HCT116 (cell line): ENCODE results near the gene HIVEP3. TPM values are rescaled to one million over a fixed set of nuclear protein-coding genes. Genes with fewer than 3 reads are reported as not detected.

Experiments
- ATAC-seq: fragments of 200-7000 bp; cut with Tn5 transposase; 2 replicates; pipeline ENCODE4 v1.9.1; 2020; ENCODE audit warnings: mild to moderate bottlenecking, moderate library complexity
- BruUV-seq: library from RNA; stranded (reverse); fragments of 400-500 nt; replicated peaks from 2 replicates; lab custom pipeline; 2021; lab: Mats Ljungman, UMichigan
- CTCF ChIA-PET: fragments of 300-600 bp; sonication (Branson Sonifier 250); formaldehyde crosslinking; loops from one replicate; lab custom pipeline; 2021; ENCODE audit warnings: antibody characterized with exemption; lab: Charles Lee
- POLR2A ChIA-PET: fragments of 300-600, 350-600 bp; sonication (Branson Sonifier 250); formaldehyde crosslinking; loops from one replicate; lab custom pipeline; 2021; ENCODE audit warnings: antibody characterized with exemption; lab: Charles Lee
- RAD21 ChIA-PET, 2 experiments: fragments of 300-600 bp; sonication (Branson Sonifier 250); formaldehyde crosslinking; loops; one replicate each; lab custom pipeline; 2023; ENCODE audit warnings: low total read pairs in 2 of 2; ENCODE audit not compliant: uncharacterized antibody in 2 of 2, unreplicated experiment in 2 of 2, low non-redundant PET in 1 of 2; lab: Charles Lee
- DNase-seq: peaks from one replicate; pipeline ENCODE4 v3.0.0-alpha.2; 2010; ENCODE audit warnings: low read depth, low spot score
- H2AFZ ChIP-seq: fragments of 200-600 bp; shearing (Covaris generic), sonication (generic); 2 replicates; pipeline ENCODE4 v1.6.1; 2017; ENCODE audit warnings: low read depth, mixed run types, mixed read lengths, antibody characterized with exemption, low read length; ENCODE audit not compliant: poor library complexity, severe bottlenecking
- H3K27ac ChIP-seq: 2 replicates; pipeline ENCODE4 v1.5.1; 2012; ENCODE audit warnings: low read depth, low read length
- H3K27me3 ChIP-seq: fragments of 200-600 bp; sonication (generic); 2 replicates; pipeline ENCODE4 v1.6.1; 2016; ENCODE audit warnings: mixed run types, low read length, mixed read lengths; ENCODE audit not compliant: insufficient read depth
- H3K36me3 ChIP-seq, 2 experiments: fragments of 200-500 bp in 1 of 2; fragments of 200-600 bp in 1 of 2; sonication (Bioruptor generic) in 1 of 2; sonication (generic) in 1 of 2; 2 replicates each; pipeline versions ENCODE4 v1.5.1 to v1.6.1; 2014 to 2016; ENCODE audit warnings: low read length in 2 of 2, inconsistent platforms in 1 of 2, mixed read lengths in 1 of 2, mixed run types in 1 of 2; ENCODE audit not compliant: insufficient read depth in 2 of 2, control insufficient read depth in 1 of 2
- H3K4me1 ChIP-seq, 2 experiments: fragments of 200-600 bp in 1 of 2; sonication (generic) in 1 of 2; 2 replicates each; pipeline versions ENCODE4 v1.5.1 to v1.6.1; 2012 to 2017; ENCODE audit warnings: low read length in 2 of 2, inconsistent platforms in 1 of 2, mild to moderate bottlenecking in 1 of 2, mixed read lengths in 1 of 2, mixed run types in 1 of 2, moderate library complexity in 1 of 2; ENCODE audit not compliant: insufficient read depth in 2 of 2, control insufficient read depth in 1 of 2
- H3K4me2 ChIP-seq: fragments of 200-600 bp; sonication (generic); 2 replicates; pipeline ENCODE4 v1.6.1; 2017; ENCODE audit warnings: mixed run types, low read length, mixed read lengths
- H3K4me3 ChIP-seq, 2 experiments: fragments of 200-600 bp in 1 of 2; sonication (generic) in 1 of 2; replicated peaks in 1 of 2; 2 replicates each; pipeline ENCODE4 v1.5.1; 2011 to 2016; ENCODE audit warnings: low read length in 2 of 2, control low read depth in 1 of 2, low read depth in 1 of 2, mild to moderate bottlenecking in 1 of 2, mixed read lengths in 1 of 2, mixed run types in 1 of 2
- H3K79me2 ChIP-seq: fragments of 200-600 bp; sonication (generic); 2 replicates; pipeline ENCODE4 v1.6.1; 2017; ENCODE audit warnings: mild to moderate bottlenecking, mixed run types, low read length, moderate library complexity, mixed read lengths; ENCODE audit not compliant: insufficient read depth
- H3K9ac ChIP-seq: fragments of 200-600 bp; sonication (generic); 2 replicates; pipeline ENCODE4 v1.6.1; 2016; ENCODE audit warnings: low read length, mixed read lengths
- H3K9me2 ChIP-seq: fragments of 200-600 bp; sonication (generic), shearing (Covaris generic); 2 replicates; pipeline ENCODE4 v1.6.1; 2017; ENCODE audit warnings: mixed run types, mild to moderate bottlenecking, moderate library complexity; ENCODE audit not compliant: insufficient read depth
- H3K9me3 ChIP-seq, 2 experiments: fragments of 200-500 bp in 1 of 2; fragments of 200-600 bp in 1 of 2; sonication (Bioruptor generic) in 1 of 2; sonication (generic) in 1 of 2; 2 replicates each; pipeline ENCODE4 v1.6.1; 2014 to 2017; ENCODE audit warnings: low read length in 2 of 2, mixed read lengths in 2 of 2, inconsistent platforms in 1 of 2, low read depth in 1 of 2, mild to moderate bottlenecking in 1 of 2, mixed run types in 1 of 2, moderate library complexity in 1 of 2; ENCODE audit not compliant: control insufficient read depth in 1 of 2, insufficient read depth in 1 of 2
- H4K20me1 ChIP-seq: fragments of 200-600 bp; sonication (generic), shearing (Covaris generic); 2 replicates; pipeline ENCODE4 v1.6.1; 2017; ENCODE audit warnings: mixed run types, mild to moderate bottlenecking, moderate library complexity; ENCODE audit not compliant: insufficient read depth
- CBX3 ChIP-seq: IDR thresholded peaks from 2 replicates; pipeline ENCODE4 v1.6.1; 2012; ENCODE audit warnings: low read depth
- CEBPB ChIP-seq: IDR thresholded peaks from 2 replicates; pipeline ENCODE4 v1.6.1; 2012; ENCODE audit warnings: low read depth
- EGR1 ChIP-seq: IDR thresholded peaks from 2 replicates; pipeline ENCODE4 v1.6.1; 2012; ENCODE audit warnings: low read depth
- ELF1 ChIP-seq: IDR thresholded peaks from 2 replicates; pipeline ENCODE4 v1.6.1; 2012; ENCODE audit warnings: low read depth, borderline replicate concordance
- EZH2 ChIP-seq: fragments of 200-600 bp; sonication (generic); IDR thresholded peaks from 2 replicates; pipeline ENCODE4 v1.6.1; 2017; ENCODE audit warnings: antibody characterized with exemption, mixed run types
- EZH2phosphoT487 ChIP-seq: fragments of 200-600 bp; IDR thresholded peaks from 2 replicates; pipeline ENCODE4 v1.6.1; 2018; ENCODE audit warnings: antibody characterized with exemption, borderline replicate concordance
- FOSL1 ChIP-seq: IDR thresholded peaks from 2 replicates; pipeline ENCODE4 v1.6.1; 2012; ENCODE audit warnings: low read depth
- JUND ChIP-seq: IDR thresholded peaks from 2 replicates; pipeline ENCODE4 v1.6.1; 2012
- MAX ChIP-seq: IDR thresholded peaks from 2 replicates; pipeline ENCODE4 v1.6.1; 2012
- POLR2A ChIP-seq: IDR thresholded peaks from 2 replicates; pipeline ENCODE4 v1.7.0; 2011; ENCODE audit warnings: borderline replicate concordance; ENCODE audit not compliant: insufficient read depth, insufficient read length; ENCODE audit errors: extremely low read depth
- POLR2AphosphoS5 ChIP-seq: IDR thresholded peaks from 2 replicates; pipeline ENCODE4 v1.6.1; 2011; ENCODE audit warnings: mild to moderate bottlenecking, low read depth, low read length, moderate library complexity
- RAD21 ChIP-seq: IDR thresholded peaks from 2 replicates; pipeline ENCODE4 v1.6.1; 2012; ENCODE audit warnings: low read depth, mild to moderate bottlenecking
- SIN3A ChIP-seq: IDR thresholded peaks from 2 replicates; pipeline ENCODE4 v1.6.1; 2012; ENCODE audit warnings: low read depth
- SP1 ChIP-seq: IDR thresholded peaks from 2 replicates; pipeline ENCODE4 v1.6.1; 2012; ENCODE audit warnings: low read depth
- TCF7L2 ChIP-seq: IDR thresholded peaks from 2 replicates; pipeline ENCODE4 v1.7.0; 2011; ENCODE audit warnings: borderline replicate concordance, inconsistent platforms; ENCODE audit not compliant: insufficient read depth, insufficient read length; ENCODE audit errors: extremely low read depth
- YY1 ChIP-seq: IDR thresholded peaks from 2 replicates; pipeline ENCODE4 v1.6.1; 2011; ENCODE audit warnings: low read length, low read depth, moderate library complexity, mild to moderate bottlenecking; ENCODE audit not compliant: insufficient replicate concordance; ENCODE audit errors: extremely low read depth
- ZFX ChIP-seq: fragments of 450-650 bp; IDR thresholded peaks from 2 replicates; pipeline ENCODE4 v1.6.1; 2017
- intact Hi-C: fragments of 100-400 bp; cut with micrococcal nuclease; formaldehyde crosslinking; loops from 2 replicates; pipeline ENCODE4 v1.10.0; 2022
- total RNA-seq: library from RNA; stranded (reverse); gene quantifications from one replicate; pipeline ENCODE4 v1.2.1, GENCODE V29; 2021; ENCODE audit not compliant: unreplicated experiment

Gene HIVEP3
- total RNA-seq, 1 experiment from 2014 or later = 7.1 TPM

- no peaks in the 10 kb centered on the region for H3K9me3 ChIP-seq
- ChIA-PET RAD21 (no interaction called here), POLR2A (no interaction called here), CTCF (no interaction called here)
- no peaks in the 10 kb centered on the region for H3K79me2 ChIP-seq
- no TSS peak for BruUV-seq
- no peak overlapping the region for H3K9ac ChIP-seq
- intact Hi-C loops = no loop called here
- no peaks in the 10 kb centered on the region for H3K27me3 ChIP-seq
- no peaks in the 10 kb centered on the region for H3K9me2 ChIP-seq
- H3K4me2 ChIP-seq = no peak overlapping the region
- no peak overlapping the region for H3K4me3 ChIP-seq
- no peak for ATAC-seq
- H2AFZ ChIP-seq = no peak overlapping the region
- H4K20me1 ChIP-seq = no peaks in the 10 kb centered on the region
- H3K27ac ChIP-seq = no peak overlapping the region
- no peak for DNase-seq
- H3K4me1 ChIP-seq = peaks cover 6 to 11% of the 10 kb centered on the region in 2 experiments; a peak in 2 of 4 replicates
- no peaks in the 10 kb centered on the region for H3K36me3 ChIP-seq
- TF ChIP-seq SIN3A (no peak), FOSL1 (no peak), EZH2phosphoT487 (no peak), RAD21 (no peak), POLR2AphosphoS5 (no peak), TCF7L2 (no peak), YY1 (no peak), POLR2A (no peak), ZFX (no peak), CBX3 (no peak), MAX (no peak), ELF1 (no peak), SP1 (no peak), JUND (no peak), EZH2 (no peak), CEBPB (no peak), EGR1 (no peak)
- TF ChIP-seq, all 23 proteins: peak for 0
Measured at GRCh38 chr1:41618871-41619270, 299.9 kb downstream of the HIVEP3 start.
